ENCODE data around the gene RMC1. TPM values are rescaled to one million over a fixed set of nuclear protein-coding genes. Genes with fewer than 3 reads are reported as not detected.

Gene RMC1
- total RNA-seq, 1 donor from 2014 or later = 28.3 TPM

DNA sequence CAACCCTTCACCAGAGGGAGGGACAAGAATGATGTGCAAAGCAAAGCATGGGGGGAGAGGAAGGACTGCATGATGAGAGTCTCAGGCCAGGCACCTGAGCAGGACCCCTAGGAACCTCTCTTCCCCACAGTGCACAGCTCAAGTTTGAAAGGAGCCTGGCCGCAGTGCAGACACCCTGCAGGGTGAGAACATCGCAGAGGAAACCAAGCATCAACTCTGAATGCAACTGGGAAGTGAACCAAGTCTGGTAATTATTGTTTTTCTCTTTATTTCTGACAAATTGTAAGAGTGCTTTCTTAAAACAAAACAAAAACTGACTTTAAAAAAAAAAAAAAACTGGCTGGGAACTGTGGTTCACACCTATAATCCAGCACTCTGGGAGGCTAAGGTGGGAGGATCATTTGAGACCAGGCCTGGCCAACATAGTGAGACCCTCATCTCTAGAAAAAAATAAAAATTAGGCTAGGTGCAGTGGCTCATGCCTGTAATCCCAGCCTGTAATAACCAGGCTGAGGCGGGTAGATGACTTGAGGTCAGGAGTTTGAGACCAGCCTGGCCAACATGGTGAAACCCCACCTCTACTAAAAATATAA, 67.7 kb downstream of the RMC1 start:
- no peak overlapping the region for H3K4me3 ChIP-seq (ENCODE audit: insufficient read depth, low read depth, low read length)
- H3K9me3 Mint-ChIP-seq (ENCODE audit: unreplicated experiment) = no peaks in the 10 kb centered on the region
- no peak overlapping the region for H3K9ac ChIP-seq (ENCODE audit: low read length)
- TF ChIP-seq, protein P1, sequence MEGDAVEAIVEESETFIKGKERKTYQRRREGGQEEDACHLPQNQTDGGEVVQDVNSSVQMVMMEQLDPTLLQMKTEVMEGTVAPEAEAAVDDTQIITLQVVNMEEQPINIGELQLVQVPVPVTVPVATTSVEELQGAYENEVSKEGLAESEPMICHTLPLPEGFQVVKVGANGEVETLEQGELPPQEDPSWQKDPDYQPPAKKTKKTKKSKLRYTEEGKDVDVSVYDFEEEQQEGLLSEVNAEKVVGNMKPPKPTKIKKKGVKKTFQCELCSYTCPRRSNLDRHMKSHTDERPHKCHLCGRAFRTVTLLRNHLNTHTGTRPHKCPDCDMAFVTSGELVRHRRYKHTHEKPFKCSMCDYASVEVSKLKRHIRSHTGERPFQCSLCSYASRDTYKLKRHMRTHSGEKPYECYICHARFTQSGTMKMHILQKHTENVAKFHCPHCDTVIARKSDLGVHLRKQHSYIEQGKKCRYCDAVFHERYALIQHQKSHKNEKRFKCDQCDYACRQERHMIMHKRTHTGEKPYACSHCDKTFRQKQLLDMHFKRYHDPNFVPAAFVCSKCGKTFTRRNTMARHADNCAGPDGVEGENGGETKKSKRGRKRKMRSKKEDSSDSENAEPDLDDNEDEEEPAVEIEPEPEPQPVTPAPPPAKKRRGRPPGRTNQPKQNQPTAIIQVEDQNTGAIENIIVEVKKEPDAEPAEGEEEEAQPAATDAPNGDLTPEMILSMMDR (IDR thresholded peaks at IDR 0.05; ENCODE audit: insufficient read depth, low read depth, low read length) = no peak
- TF ChIP-seq EZH2 (IDR thresholded peaks at IDR 0.05; ENCODE audit: insufficient read depth, low read length) = no peak
- H3K27me3 ChIP-seq (ENCODE audit: insufficient read depth, low read length) = no peaks in the 10 kb centered on the region
- peaks cover 21% of the 10 kb centered on the region for H3K4me1 Mint-ChIP-seq (ENCODE audit: low read depth, unreplicated experiment)
- no peak overlapping the region for H3K27ac ChIP-seq (ENCODE audit: low read depth, low read length)
- H3K4me2 ChIP-seq (ENCODE audit: low read length) = no peak overlapping the region
- H3K79me2 ChIP-seq (ENCODE audit: insufficient read depth, low read length) = peaks cover 9% of the 10 kb centered on the region
- H3K36me3 ChIP-seq (ENCODE audit: insufficient read depth, low read length) = peaks cover 41% of the 10 kb centered on the region
- H3K36me3 Mint-ChIP-seq (ENCODE audit: low read depth, unreplicated experiment) = peaks cover 9% of the 10 kb centered on the region
- H4K20me1 ChIP-seq (ENCODE audit: insufficient read depth, low read length) = peaks cover 36% of the 10 kb centered on the region
- no peaks in the 10 kb centered on the region for H3K9me3 ChIP-seq (ENCODE audit: insufficient read depth, low read depth, low read length)
- H3K4me3 Mint-ChIP-seq (ENCODE audit: unreplicated experiment) = no peak overlapping the region
- DNase-seq (ENCODE audit: low read depth) = no peak
- peaks cover 9% of the 10 kb centered on the region for H3K4me1 ChIP-seq (ENCODE audit: insufficient read depth, low read length)
- no peak for FAIRE-seq
- no peaks in the 10 kb centered on the region for H3K27me3 Mint-ChIP-seq (ENCODE audit: low read depth, unreplicated experiment)
- no peak overlapping the region for H3K27ac Mint-ChIP-seq (ENCODE audit: unreplicated experiment)
- no peak overlapping the region for H2AFZ ChIP-seq (ENCODE audit: low read depth, low read length)

DNA sequence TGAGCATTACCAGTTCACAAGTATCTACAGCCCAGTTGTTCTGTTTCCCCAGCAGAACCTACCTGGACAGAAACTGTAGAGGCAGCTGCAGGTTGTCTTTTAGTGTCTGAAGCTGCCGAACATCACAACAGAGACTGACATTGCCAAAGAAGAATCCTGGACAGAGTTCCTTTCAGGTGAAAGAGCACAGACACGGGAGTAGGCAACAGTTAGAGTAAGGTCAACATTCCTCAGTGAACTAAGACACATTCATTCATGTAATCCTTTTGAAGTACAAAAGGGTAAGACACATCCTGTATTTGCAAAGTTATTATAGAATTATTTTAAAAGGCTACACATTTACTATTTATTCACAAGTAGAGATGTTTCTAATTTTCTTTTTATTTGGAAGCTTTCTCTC, 68.7 kb downstream of the RMC1 start:
- Histone ChIP-seq H3K27me3 (ENCODE audit: insufficient read depth, low read length) (no peaks in the 10 kb centered on the region), H3K4me1 (ENCODE audit: insufficient read depth, low read length) (peaks cover 9% of the 10 kb centered on the region), H3K79me2 (ENCODE audit: insufficient read depth, low read length) (peaks cover 9% of the 10 kb centered on the region), H3K4me3 (ENCODE audit: insufficient read depth, low read depth, low read length) (no peak overlapping the region), H3K9me3 (ENCODE audit: insufficient read depth, low read depth, low read length) (no peaks in the 10 kb centered on the region), H2AFZ (ENCODE audit: low read depth, low read length) (no peak overlapping the region), H4K20me1 (ENCODE audit: insufficient read depth, low read length) (peaks cover 36% of the 10 kb centered on the region), H3K27ac (ENCODE audit: low read depth, low read length) (no peak overlapping the region), H3K36me3 (ENCODE audit: insufficient read depth, low read length) (peaks cover 35% of the 10 kb centered on the region), H3K9ac (ENCODE audit: low read length) (no peak overlapping the region), H3K4me2 (ENCODE audit: low read length) (no peak overlapping the region)
- peaks cover 13% of the 10 kb centered on the region for H3K36me3 Mint-ChIP-seq (ENCODE audit: low read depth, unreplicated experiment)
- no peak overlapping the region for H3K27ac Mint-ChIP-seq (ENCODE audit: unreplicated experiment)
- H3K4me3 Mint-ChIP-seq (ENCODE audit: unreplicated experiment) = no peak overlapping the region
- H3K27me3 Mint-ChIP-seq (ENCODE audit: low read depth, unreplicated experiment) = no peaks in the 10 kb centered on the region
- DNase-seq (ENCODE audit: low read depth) (no peak), FAIRE-seq (no peak)
- no peaks in the 10 kb centered on the region for H3K9me3 Mint-ChIP-seq (ENCODE audit: unreplicated experiment)
- no peak for TF ChIP-seq EZH2 (IDR thresholded peaks at IDR 0.05; ENCODE audit: insufficient read depth, low read length)
- TF ChIP-seq, protein P1 (IDR thresholded peaks at IDR 0.05; ENCODE audit: insufficient read depth, low read depth, low read length) = no peak
- peaks cover 21% of the 10 kb centered on the region for H3K4me1 Mint-ChIP-seq (ENCODE audit: low read depth, unreplicated experiment)

DNA sequence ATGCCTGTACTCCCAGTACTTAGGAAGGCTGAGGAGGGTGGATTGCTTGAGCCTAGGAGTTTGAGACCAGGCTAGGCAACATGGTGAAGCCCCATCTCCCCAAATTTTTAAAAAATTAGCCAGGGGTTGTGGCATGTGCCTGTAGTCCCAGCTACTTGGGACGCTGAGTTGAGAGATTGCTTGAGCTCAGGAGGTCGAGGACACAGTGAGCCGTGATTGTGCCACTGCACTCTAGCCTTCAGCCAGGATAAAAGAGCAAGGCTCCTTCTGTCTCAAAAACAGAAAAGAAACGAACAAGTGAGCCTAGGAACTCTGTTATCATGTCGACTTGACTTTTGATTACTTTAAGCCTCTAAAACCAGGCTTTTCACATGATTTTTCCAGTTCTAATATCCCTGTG, 69.3 kb downstream of the RMC1 start:
- no peak for FAIRE-seq
- Histone ChIP-seq H3K4me3 (ENCODE audit: insufficient read depth, low read depth, low read length) (no peak overlapping the region), H3K79me2 (ENCODE audit: insufficient read depth, low read length) (peaks cover 9% of the 10 kb centered on the region), H3K4me1 (ENCODE audit: insufficient read depth, low read length) (peaks cover 9% of the 10 kb centered on the region), H2AFZ (ENCODE audit: low read depth, low read length) (no peak overlapping the region), H3K27ac (ENCODE audit: low read depth, low read length) (no peak overlapping the region), H3K9ac (ENCODE audit: low read length) (no peak overlapping the region), H3K9me3 (ENCODE audit: insufficient read depth, low read depth, low read length) (no peaks in the 10 kb centered on the region), H3K4me2 (ENCODE audit: low read length) (no peak overlapping the region), H3K36me3 (ENCODE audit: insufficient read depth, low read length) (peaks cover 30% of the 10 kb centered on the region), H4K20me1 (ENCODE audit: insufficient read depth, low read length) (peaks cover 36% of the 10 kb centered on the region), H3K27me3 (ENCODE audit: insufficient read depth, low read length) (no peaks in the 10 kb centered on the region)
- no peak for DNase-seq (ENCODE audit: low read depth)
- Mint-ChIP-seq H3K4me1 (ENCODE audit: low read depth, unreplicated experiment) (peaks cover 21% of the 10 kb centered on the region), H3K27ac (ENCODE audit: unreplicated experiment) (no peak overlapping the region), H3K27me3 (ENCODE audit: low read depth, unreplicated experiment) (no peaks in the 10 kb centered on the region), H3K9me3 (ENCODE audit: unreplicated experiment) (no peaks in the 10 kb centered on the region), H3K4me3 (ENCODE audit: unreplicated experiment) (no peak overlapping the region), H3K36me3 (ENCODE audit: low read depth, unreplicated experiment) (peaks cover 7% of the 10 kb centered on the region)
- no peak for TF ChIP-seq EZH2 (IDR thresholded peaks at IDR 0.05; ENCODE audit: insufficient read depth, low read length)

Measured in astrocyte (in vitro differentiated cells and primary cell).